AG09319 (cell line): ENCODE measurements around the gene BSN.

Experiments used
- DNase-seq: peaks from one replicate; pipeline ENCODE4 v3.0.0-alpha.2; 2010; ENCODE audit warnings: low read depth; ENCODE audit errors: extremely low read depth
- CTCF ChIP-seq: IDR thresholded peaks from 2 replicates; pipeline ENCODE4 v1.5.1; 2011; ENCODE audit warnings: low read depth, mild to moderate bottlenecking, inconsistent platforms, low read length, moderate library complexity

Gene BSN

GRCh38 chr3:49648354-49649019, 94.2 kb downstream of the BSN start:
- TF ChIP-seq CTCF: no peak
- no peak for DNase-seq

GRCh38 chr3:49649576-49649975, 95.3 kb downstream of the BSN start:
- DNase-seq: no peak
- no peak for TF ChIP-seq CTCF

GRCh38 chr3:49650177-49650576, 95.9 kb downstream of the BSN start:
- no peak for TF ChIP-seq CTCF
- no peak for DNase-seq

GRCh38 chr3:49650637-49651036, 96.4 kb downstream of the BSN start:
- no peak for DNase-seq
- no peak for TF ChIP-seq CTCF

GRCh38 chr3:49652218-49652902, 98.1 kb downstream of the BSN start:
- DNase-seq: no peak
- no peak for TF ChIP-seq CTCF

GRCh38 chr3:49652903-49653415, 98.7 kb downstream of the BSN start:
- no peak for DNase-seq
- TF ChIP-seq CTCF: no peak

- TF ChIP-seq CTCF: no peak
- no peak for DNase-seq
These were observed 99.3 kb downstream of the BSN start for GRCh38 chr3:49653621-49654020.
